Activated B cell treated with CpG ODN at 0.5 μM for 24 hours (primary cell): Measurements from ENCODE around the gene TIAM2. TPM values are rescaled to one million over a fixed set of nuclear protein-coding genes. Genes with fewer than 3 reads are reported as not detected.

Experiments used
- ATAC-seq: fragments of 200-7000 bp; cut with Tn5 transposase; one replicate; pipeline ENCODE4 v1.10.0; 2021; ENCODE audit warnings: low read depth, mild to moderate bottlenecking, moderate library complexity
- CTCF ChIA-PET: fragments of 350-600 bp; sonication (Branson Sonifier 250); formaldehyde crosslinking; loops from one replicate; lab custom pipeline; 2021; ENCODE audit warnings: antibody characterized with exemption; lab: Charles Lee
- POLR2A ChIA-PET: fragments of 350-600 bp; sonication (Branson Sonifier 250); formaldehyde crosslinking; loops from one replicate; lab custom pipeline; 2021; ENCODE audit warnings: antibody characterized with exemption; lab: Charles Lee
- DNase-seq: peaks from one replicate; pipeline ENCODE4 v3.0.0; 2022
- H3K27ac Mint-ChIP-seq: one replicate; pipeline ENCODE4 v1.8.0; 2020; ENCODE audit warnings: mixed read lengths
- H3K27me3 Mint-ChIP-seq: one replicate; pipeline ENCODE4 v1.8.0; 2021; ENCODE audit warnings: mixed read lengths
- H3K36me3 Mint-ChIP-seq: one replicate; pipeline ENCODE4 v1.8.0; 2021; ENCODE audit warnings: low read depth, mixed read lengths
- H3K4me1 Mint-ChIP-seq: one replicate; pipeline ENCODE4 v1.8.0; 2021; ENCODE audit warnings: mixed read lengths
- H3K4me3 Mint-ChIP-seq: one replicate; pipeline ENCODE4 v1.8.0; 2020; ENCODE audit warnings: mild to moderate bottlenecking, mixed read lengths
- H3K9me3 Mint-ChIP-seq: one replicate; pipeline ENCODE4 v1.8.0; 2020; ENCODE audit warnings: mixed read lengths
- CTCF ChIP-seq: fragments of 200-600 bp; IDR thresholded peaks from one replicate; pipeline ENCODE4 v1.8.0; 2022; ENCODE audit warnings: antibody characterized with exemption, mild to moderate bottlenecking
- intact Hi-C: fragments of 100-400 bp; cut with micrococcal nuclease; formaldehyde crosslinking; loops from one replicate; pipeline ENCODE4 v1.15.1; 2024
- total RNA-seq: library from RNA; stranded (reverse); gene quantifications from 2 replicates; pipeline ENCODE4 v1.2.3, GENCODE V29; 2022

TIAM2 gene
- total RNA-seq, 1 donor from 2014 or later = 13.0 TPM

GRCh38 chr6:155033021-155033791 lies 38.1 kb downstream of the TIAM2 start:
- no peaks in the 10 kb centered on the region for H3K27me3 Mint-ChIP-seq
- H3K9me3 Mint-ChIP-seq = no peaks in the 10 kb centered on the region
- no peaks in the 10 kb centered on the region for H3K36me3 Mint-ChIP-seq
- TF ChIP-seq CTCF = no peak
- no peak overlapping the region for H3K27ac Mint-ChIP-seq
- ChIA-PET POLR2A (no interaction called here), CTCF (no interaction called here)
- no peak for ATAC-seq
- no peak overlapping the region for H3K4me3 Mint-ChIP-seq
- intact Hi-C loops = no loop called here
- DNase-seq = no peak
- no peaks in the 10 kb centered on the region for H3K4me1 Mint-ChIP-seq

GRCh38 chr6:155036907-155037306 lies 41.8 kb downstream of the TIAM2 start:
- CTCF ChIA-PET = no interaction called here
- no peaks in the 10 kb centered on the region for H3K4me1 Mint-ChIP-seq
- H3K27ac Mint-ChIP-seq = no peak overlapping the region
- TF ChIP-seq CTCF = no peak
- H3K9me3 Mint-ChIP-seq = no peaks in the 10 kb centered on the region
- no peak for DNase-seq
- H3K27me3 Mint-ChIP-seq = no peaks in the 10 kb centered on the region
- no peaks in the 10 kb centered on the region for H3K36me3 Mint-ChIP-seq
- intact Hi-C loops = no loop called here
- no peak for ATAC-seq
- POLR2A ChIA-PET = no interaction called here
- H3K4me3 Mint-ChIP-seq = no peak overlapping the region

GRCh38 chr6:155038104-155038503 lies 43.0 kb downstream of the TIAM2 start:
- H3K36me3 Mint-ChIP-seq = no peaks in the 10 kb centered on the region
- no peak for TF ChIP-seq CTCF
- H3K4me1 Mint-ChIP-seq = no peaks in the 10 kb centered on the region
- H3K4me3 Mint-ChIP-seq = no peak overlapping the region
- no peak for ATAC-seq
- CTCF ChIA-PET = no interaction called here
- intact Hi-C loops = no loop called here
- POLR2A ChIA-PET = no interaction called here
- no peaks in the 10 kb centered on the region for H3K27me3 Mint-ChIP-seq
- no peaks in the 10 kb centered on the region for H3K9me3 Mint-ChIP-seq
- no peak for DNase-seq
- H3K27ac Mint-ChIP-seq = no peak overlapping the region

- no peaks in the 10 kb centered on the region for H3K9me3 Mint-ChIP-seq
- ChIA-PET CTCF (no interaction called here), POLR2A (no interaction called here)
- H3K4me1 Mint-ChIP-seq = no peaks in the 10 kb centered on the region
- DNase-seq = no peak
- H3K4me3 Mint-ChIP-seq = no peak overlapping the region
- H3K36me3 Mint-ChIP-seq = no peaks in the 10 kb centered on the region
- no peak for ATAC-seq
- no peak overlapping the region for H3K27ac Mint-ChIP-seq
- H3K27me3 Mint-ChIP-seq = no peaks in the 10 kb centered on the region
- TF ChIP-seq CTCF = no peak
- intact Hi-C loops = no loop called here
Observed at GRCh38 chr6:155038527-155038926, 43.4 kb downstream of the TIAM2 start.

GRCh38 chr6:155039618-155040017 lies 44.5 kb downstream of the TIAM2 start:
- ATAC-seq (no peak), DNase-seq (no peak)
- H3K36me3 Mint-ChIP-seq = no peaks in the 10 kb centered on the region
- intact Hi-C loops = no loop called here
- no peaks in the 10 kb centered on the region for H3K4me1 Mint-ChIP-seq
- H3K27me3 Mint-ChIP-seq = no peaks in the 10 kb centered on the region
- H3K9me3 Mint-ChIP-seq = no peaks in the 10 kb centered on the region
- no peak overlapping the region for H3K27ac Mint-ChIP-seq
- no peak overlapping the region for H3K4me3 Mint-ChIP-seq
- ChIA-PET CTCF (no interaction called here), POLR2A (no interaction called here)
- TF ChIP-seq CTCF = no peak
